Upper lobe of left lung (tissue), 6 donors: ENCODE measurements around the gene BCAM. TPM values are rescaled to one million over a fixed set of nuclear protein-coding genes. Genes with fewer than 3 reads are reported as not detected.

Source experiments
- ATAC-seq, 2 donors: fragments of 200-7000 bp; cut with Tn5 transposase; one replicate each; pipeline ENCODE4 v1.9.1; 2022; ENCODE audit warnings: mild to moderate bottlenecking in 2 of 2, moderate library complexity in 2 of 2; ENCODE audit not compliant: low FRiP score in 2 of 2
- DNase-seq, 2 donors: peaks; one replicate each; pipeline ENCODE4 v3.0.0-alpha.2; 2019 to 2020
- H3K27ac ChIP-seq, 4 donors: fragments of 200-600 bp; sonication (generic); one replicate each; pipeline ENCODE4 v1.5.1; 2016 to 2019
- H3K27me3 ChIP-seq, 4 donors: fragments of 200-600 bp; sonication (generic); one replicate each; pipeline ENCODE4 v1.5.1; 2017 to 2019
- H3K36me3 ChIP-seq, 4 donors: fragments of 200-600 bp; sonication (generic); one replicate each; pipeline ENCODE4 v1.5.1; 2016 to 2019
- H3K4me1 ChIP-seq, 4 donors: fragments of 200-600 bp; sonication (generic); one replicate each; pipeline ENCODE4 v1.5.1; 2018 to 2019
- H3K4me3 ChIP-seq, 4 donors: fragments of 200-600 bp; sonication (generic); one replicate each; pipeline ENCODE4 v1.5.1; 2017 to 2019; ENCODE audit warnings: mild to moderate bottlenecking in 2 of 4, moderate library complexity in 1 of 4
- H3K9me3 ChIP-seq, 4 donors: fragments of 200-600 bp; sonication (generic); one replicate each; pipeline ENCODE4 v1.5.1; 2018 to 2019
- CTCF ChIP-seq, 6 experiments: fragments of 450-650 bp in 4 of 6; fragments of 200-600 bp in 2 of 6; sonication (generic) in 2 of 6; IDR thresholded peaks; one replicate each; pipeline ENCODE4 v1.5.1; 2016 to 2019; ENCODE audit warnings: antibody characterized with exemption in 6 of 6
- EP300 ChIP-seq, 4 donors: sonication (generic); formaldehyde crosslinking; IDR thresholded peaks; one replicate each; pipeline ENCODE4 v1.5.1; 2017; ENCODE audit warnings: antibody characterized with exemption in 4 of 4, control low read depth in 2 of 4
- POLR2A ChIP-seq, 4 donors: fragments of 450-650 bp; IDR thresholded peaks; one replicate each; pipeline ENCODE4 v1.5.1; 2016 to 2017; ENCODE audit warnings: antibody characterized with exemption in 4 of 4, mild to moderate bottlenecking in 2 of 4
- POLR2AphosphoS5 ChIP-seq, 2 donors: sonication (generic); formaldehyde crosslinking; IDR thresholded peaks; one replicate each; pipeline ENCODE4 v1.5.1; 2017; ENCODE audit warnings: antibody characterized with exemption in 2 of 2
- WGBS, 2 donors: methylation state at CpG; one replicate each; pipeline ENCODE4 v1.1.5; 2017 to 2018; 5-methylcytosine and 5-hydroxymethylcytosine counted together
- total RNA-seq, 6 donors: library from RNA; depleted of rRNA in 4 of 6; stranded (reverse); fragments of >200 nt in 4 of 6; gene quantifications; one replicate each; pipeline versions ENCODE4 v1.1.0 to v1.2.1, GENCODE V29; 2016 to 2021
- donor health status: DM: no; HTN: no; CAD: no; lungs with moderate emphysema.
- donor health status: DM: no; HTN: yes; CAD: no; lungs with severe emphysema.

BCAM gene
- total RNA-seq, 6 donors from 2014 or later, result 246 to 557 (median 274) TPM

- Histone ChIP-seq H3K27me3 (no peaks in the 10 kb centered on the region), H3K4me1 (peaks cover 12 to 19% (median 13%) of the 10 kb centered on the region in 4 donors), H3K27ac (peak overlapping the region in 3 of 4 donors; percentile 2 to 41 (median 12)), H3K9me3 (no peaks in the 10 kb centered on the region), H3K4me3 (no peak overlapping the region), H3K36me3 (no peaks in the 10 kb centered on the region)
- no peak for TF ChIP-seq EP300 (IDR thresholded peaks at IDR 0.05)
- TF ChIP-seq CTCF (IDR thresholded peaks at IDR 0.05), result no peak
- TF ChIP-seq POLR2A (IDR thresholded peaks at IDR 0.05), result no peak
- no peak for TF ChIP-seq POLR2AphosphoS5 (IDR thresholded peaks at IDR 0.05)
- DNase-seq (no peak), ATAC-seq (no peak)
- 70 to 71% methylated on average over 7 to 10 of the region's 10 CpGs for WGBS, 2 donors
These were observed 9.1 kb upstream of the BCAM start for GRCh38 chr19:44799627-44800346.

GRCh38 chr19:44800461-44800860, 8.4 kb upstream of the BCAM start:
- TF ChIP-seq POLR2AphosphoS5 (IDR thresholded peaks at IDR 0.05) (no peak), CTCF (IDR thresholded peaks at IDR 0.05) (peak; percentile 90 to 98 (median 96))
- no peak overlapping the region for H3K4me3 ChIP-seq
- H3K27me3 ChIP-seq, result no peaks in the 10 kb centered on the region
- 0 to 13% methylated on average over 1 to 3 of the region's 3 CpGs for WGBS, 2 donors
- peaks cover 12 to 19% (median 13%) of the 10 kb centered on the region in 4 donors for H3K4me1 ChIP-seq
- H3K36me3 ChIP-seq, result no peaks in the 10 kb centered on the region
- no peaks in the 10 kb centered on the region for H3K9me3 ChIP-seq
- DNase-seq, result peak; percentile 88 to 90
- peak overlapping the region in 3 of 4 donors; percentile 2 to 41 (median 12) for H3K27ac ChIP-seq
- ATAC-seq, result peak; percentile 93 to 96

- Histone ChIP-seq H3K27ac (no peak overlapping the region), H3K27me3 (no peaks in the 10 kb centered on the region), H3K36me3 (no peaks in the 10 kb centered on the region), H3K4me1 (peaks cover 17 to 26% (median 21%) of the 10 kb centered on the region in 4 donors), H3K9me3 (no peaks in the 10 kb centered on the region), H3K4me3 (no peak overlapping the region)
- no peak for ATAC-seq
- TF ChIP-seq POLR2A (IDR thresholded peaks at IDR 0.05) (no peak), POLR2AphosphoS5 (IDR thresholded peaks at IDR 0.05) (no peak), CTCF (IDR thresholded peaks at IDR 0.05) (no peak), EP300 (IDR thresholded peaks at IDR 0.05) (no peak)
- 77 to 87% methylated on average over 10 to 13 of the region's 13 CpGs for WGBS, 2 donors
- DNase-seq, result no peak
These were observed 5.2 kb upstream of the BCAM start for GRCh38 chr19:44803442-44804428.

GRCh38 chr19:44806291-44806690, 2.6 kb upstream of the BCAM start:
- peak overlapping the region in 1 of 4 donors; percentile 79 for H3K27ac ChIP-seq
- peaks cover 30 to 38% (median 33%) of the 10 kb centered on the region in 4 donors for H3K4me1 ChIP-seq
- no peak overlapping the region for H3K4me3 ChIP-seq
- no peaks in the 10 kb centered on the region for H3K36me3 ChIP-seq
- TF ChIP-seq POLR2AphosphoS5 (IDR thresholded peaks at IDR 0.05), result no peak
- WGBS, 2 donors, result 87 to 91% methylated on average over 7 of the region's 7 CpGs
- no peaks in the 10 kb centered on the region for H3K9me3 ChIP-seq
- H3K27me3 ChIP-seq, result no peaks in the 10 kb centered on the region
- ATAC-seq, result no peak
- DNase-seq, result no peak

- DNase-seq (peak in 1 of 2 donors; percentile 66), ATAC-seq (peak; percentile 21 to 27)
- H3K4me3 ChIP-seq, result no peak overlapping the region
- peaks cover 30 to 38% (median 33%) of the 10 kb centered on the region in 4 donors for H3K4me1 ChIP-seq
- no peaks in the 10 kb centered on the region for H3K27me3 ChIP-seq
- TF ChIP-seq CTCF (IDR thresholded peaks at IDR 0.05) (no peak), POLR2AphosphoS5 (IDR thresholded peaks at IDR 0.05) (peak in 1 of 2 donors; percentile 36)
- H3K27ac ChIP-seq, result peak overlapping the region; percentile 78 to 90 (median 81)
- 70 to 100% methylated on average over 2 to 5 of the region's 5 CpGs for WGBS, 2 donors
- H3K9me3 ChIP-seq, result no peaks in the 10 kb centered on the region
- H3K36me3 ChIP-seq, result peaks cover 0 to 3% (median 0%) of the 10 kb centered on the region in 4 donors
These were observed 1.7 kb upstream of the BCAM start for GRCh38 chr19:44807162-44807561.
